Islet of Langerhans (tissue), 1 donor: ENCODE data around the gene CDK15.

ENCODE experiments used
- FAIRE-seq: peaks from one replicate; lab custom pipeline; 2011; peaks lifted over from hg19 to GRCh38; lab: Jason Lieb, UNC

Gene CDK15

GRCh38 chr2:201939453-201939941 is 133.2 kb downstream of the CDK15 start:
- FAIRE-seq = no peak

GRCh38 chr2:201942531-201942930 is 136.2 kb downstream of the CDK15 start:
- FAIRE-seq = no peak
